ENCODE results near the gene NCAPD2.

Gene NCAPD2

DNA sequence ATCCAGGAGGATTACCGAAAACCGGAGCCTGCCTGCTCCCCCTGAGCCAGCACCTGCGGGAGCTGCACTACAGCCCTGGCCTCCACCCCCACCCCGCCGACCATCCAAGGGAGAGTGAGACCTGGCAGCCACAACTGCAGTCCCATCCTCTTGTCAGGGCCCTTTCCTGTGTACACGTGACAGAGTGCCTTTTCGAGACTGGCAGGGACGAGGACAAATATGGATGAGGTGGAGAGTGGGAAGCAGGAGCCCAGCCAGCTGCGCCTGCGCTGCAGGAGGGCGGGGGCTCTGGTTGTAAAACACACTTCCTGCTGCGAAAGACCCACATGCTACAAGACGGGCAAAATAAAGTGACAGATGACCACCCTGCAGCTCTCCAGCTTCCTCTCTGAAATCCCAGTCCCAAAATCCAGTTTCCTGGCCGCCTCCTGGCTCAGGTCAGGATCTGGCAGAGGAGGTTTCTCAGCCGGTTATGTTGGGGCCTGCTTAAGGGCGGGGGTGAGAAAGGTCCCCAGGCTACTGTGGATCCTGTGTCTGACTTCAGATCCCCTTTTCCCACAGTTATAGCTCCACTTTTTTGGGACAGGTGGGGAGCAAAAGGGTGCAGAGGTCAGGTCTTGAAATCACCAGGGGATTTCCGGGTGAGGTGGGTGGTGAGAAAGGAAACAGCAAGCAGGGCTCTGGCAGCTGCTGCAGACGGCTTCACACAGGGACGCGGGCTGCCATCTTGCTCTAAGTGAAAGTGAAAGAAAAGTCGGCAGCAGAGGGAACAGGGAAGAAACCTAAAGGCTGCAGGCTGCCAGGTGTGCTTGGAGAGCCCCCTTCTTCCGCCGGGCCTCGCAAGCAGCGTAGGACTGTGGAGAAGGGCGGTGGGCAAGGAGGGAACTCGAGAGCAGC, 42.3 kb upstream of the NCAPD2 start, which contains the start of gene TAPBPL:
Gene TAPBPL, plus strand, starts transcription at position 695 of the 897 bp plus-strand sequence. CDS start 207 bp downstream, outside the sequence.
- no peaks in the 10 kb centered on the region for H3K9me3 ChIP-seq (ENCODE audit: control insufficient read depth, insufficient read depth, low read depth, low read length)
- CTCF ChIA-PET, result interaction anchor here (1.1 to 2.4 kb wide), 3 partner anchors 12 to 114 kb away, joined by 3 to 12 read pairs (median 3); no protein-coding TSS in a partner anchor
- POLR2A ChIA-PET, result interaction anchor here (0.6 to 2.4 kb wide), 3 partner anchors 14 to 39 kb away, joined by 3 to 7 read pairs (median 4); partner anchors contain the start of gene VAMP1
- H3K4me1 ChIP-seq (ENCODE audit: control insufficient read depth, insufficient read depth, low read length), result no peaks in the 10 kb centered on the region
- H3K36me3 ChIP-seq (ENCODE audit: control insufficient read depth in 2 of 2, insufficient read depth in 1 of 2, low read length in 2 of 2), result no peaks in the 10 kb centered on the region
- H3K27ac ChIP-seq (ENCODE audit: extremely low read depth, low read depth, low read length), result no peak within 1 kb of the TSS
- no peak within 1 kb of the TSS for H3K4me3 ChIP-seq (ENCODE audit: low read depth, low read length)
- TF ChIP-seq ZNF324 (tag by site-specific recombination; IDR thresholded peaks at IDR 0.05) (no peak), ZBTB17 (tag by site-specific recombination; IDR thresholded peaks at IDR 0.05) (peak; percentile 67), KLF10 (tag by site-specific recombination; IDR thresholded peaks at IDR 0.05) (no peak), ZNF558 (tag by site-specific recombination; IDR thresholded peaks at IDR 0.05) (no peak), YY1 (tag by site-specific recombination; IDR thresholded peaks at IDR 0.05) (no peak), GLI2 (tag by site-specific recombination; IDR thresholded peaks at IDR 0.05; ENCODE audit: borderline replicate concordance, low read depth) (no peak), ZNF433 (tag by site-specific recombination; IDR thresholded peaks at IDR 0.05; ENCODE audit: low read depth) (no peak), BCL11B (tag by site-specific recombination; IDR thresholded peaks at IDR 0.05; ENCODE audit: low read depth) (no peak), ZNF76 (tag by site-specific recombination; IDR thresholded peaks at IDR 0.05; ENCODE audit: borderline replicate concordance, low read depth) (no peak), ZNF335 (tag by site-specific recombination; conservative IDR thresholded peaks at IDR 0.05) (peak; percentile 96), ZNF670 (tag by site-specific recombination; IDR thresholded peaks at IDR 0.05; ENCODE audit: low read depth) (no peak), ZNF140 (tag by site-specific recombination; IDR thresholded peaks at IDR 0.05) (no peak), ZNF404 (tag by site-specific recombination; IDR thresholded peaks at IDR 0.05) (no peak), ZNF449 (tag by site-specific recombination; IDR thresholded peaks at IDR 0.05) (no peak), IKZF3 (tag by site-specific recombination; IDR thresholded peaks at IDR 0.05) (no peak), ZNF580 (tag by site-specific recombination; IDR thresholded peaks at IDR 0.05) (no peak), MZF1 (tag by site-specific recombination; IDR thresholded peaks at IDR 0.05; ENCODE audit: borderline replicate concordance) (no peak), ZNF561 (tag by site-specific recombination; IDR thresholded peaks at IDR 0.05; ENCODE audit: borderline replicate concordance) (no peak), GFI1B (tag by site-specific recombination; IDR thresholded peaks at IDR 0.05) (no peak), ATF2 (tag by site-specific recombination; IDR thresholded peaks at IDR 0.05; ENCODE audit: low read depth) (no peak), YY2 (tag by site-specific recombination; IDR thresholded peaks at IDR 0.05) (0 out of 2 replicates have a peak, but pooled peaks have one; percentile 56), ZIC2 (tag by site-specific recombination; IDR thresholded peaks at IDR 0.05) (0 out of 2 replicates have a peak, but pooled peaks have one; percentile 11), ZNF600 (tag by site-specific recombination; IDR thresholded peaks at IDR 0.05) (0 out of 2 replicates have a peak, but pooled peaks have one; percentile 33), GLI4 (tag by site-specific recombination; IDR thresholded peaks at IDR 0.05) (no peak), ZBTB26 (tag by site-specific recombination; optimal IDR thresholded peaks at IDR 0.05) (no peak)
- TF ChIP-seq, protein P1, sequence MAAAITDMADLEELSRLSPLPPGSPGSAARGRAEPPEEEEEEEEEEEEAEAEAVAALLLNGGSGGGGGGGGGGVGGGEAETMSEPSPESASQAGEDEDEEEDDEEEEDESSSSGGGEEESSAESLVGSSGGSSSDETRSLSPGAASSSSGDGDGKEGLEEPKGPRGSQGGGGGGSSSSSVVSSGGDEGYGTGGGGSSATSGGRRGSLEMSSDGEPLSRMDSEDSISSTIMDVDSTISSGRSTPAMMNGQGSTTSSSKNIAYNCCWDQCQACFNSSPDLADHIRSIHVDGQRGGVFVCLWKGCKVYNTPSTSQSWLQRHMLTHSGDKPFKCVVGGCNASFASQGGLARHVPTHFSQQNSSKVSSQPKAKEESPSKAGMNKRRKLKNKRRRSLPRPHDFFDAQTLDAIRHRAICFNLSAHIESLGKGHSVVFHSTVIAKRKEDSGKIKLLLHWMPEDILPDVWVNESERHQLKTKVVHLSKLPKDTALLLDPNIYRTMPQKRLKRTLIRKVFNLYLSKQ (tag by site-specific recombination; IDR thresholded peaks at IDR 0.05; ENCODE audit: borderline replicate concordance), result no peak
- TF ChIP-seq, protein P2, sequence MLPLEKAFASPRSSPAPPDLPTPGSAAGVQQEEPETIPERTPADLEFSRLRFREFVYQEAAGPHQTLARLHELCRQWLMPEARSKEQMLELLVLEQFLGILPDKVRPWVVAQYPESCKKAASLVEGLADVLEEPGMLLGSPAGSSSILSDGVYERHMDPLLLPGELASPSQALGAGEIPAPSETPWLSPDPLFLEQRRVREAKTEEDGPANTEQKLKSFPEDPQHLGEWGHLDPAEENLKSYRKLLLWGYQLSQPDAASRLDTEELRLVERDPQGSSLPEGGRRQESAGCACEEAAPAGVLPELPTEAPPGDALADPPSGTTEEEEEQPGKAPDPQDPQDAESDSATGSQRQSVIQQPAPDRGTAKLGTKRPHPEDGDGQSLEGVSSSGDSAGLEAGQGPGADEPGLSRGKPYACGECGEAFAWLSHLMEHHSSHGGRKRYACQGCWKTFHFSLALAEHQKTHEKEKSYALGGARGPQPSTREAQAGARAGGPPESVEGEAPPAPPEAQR (tag by site-specific recombination; IDR thresholded peaks at IDR 0.05), result no peak
- TF ChIP-seq, protein P3, sequence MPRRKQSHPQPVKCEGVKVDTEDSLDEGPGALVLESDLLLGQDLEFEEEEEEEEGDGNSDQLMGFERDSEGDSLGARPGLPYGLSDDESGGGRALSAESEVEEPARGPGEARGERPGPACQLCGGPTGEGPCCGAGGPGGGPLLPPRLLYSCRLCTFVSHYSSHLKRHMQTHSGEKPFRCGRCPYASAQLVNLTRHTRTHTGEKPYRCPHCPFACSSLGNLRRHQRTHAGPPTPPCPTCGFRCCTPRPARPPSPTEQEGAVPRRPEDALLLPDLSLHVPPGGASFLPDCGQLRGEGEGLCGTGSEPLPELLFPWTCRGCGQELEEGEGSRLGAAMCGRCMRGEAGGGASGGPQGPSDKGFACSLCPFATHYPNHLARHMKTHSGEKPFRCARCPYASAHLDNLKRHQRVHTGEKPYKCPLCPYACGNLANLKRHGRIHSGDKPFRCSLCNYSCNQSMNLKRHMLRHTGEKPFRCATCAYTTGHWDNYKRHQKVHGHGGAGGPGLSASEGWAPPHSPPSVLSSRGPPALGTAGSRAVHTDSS (tag by site-specific recombination; IDR thresholded peaks at IDR 0.05), result no peak
